GM10266 (cell line): ENCODE results near the gene ZNF84.
A peak's percentile ranks its signal among the peaks of the same experiment; 100 is the strongest.

ENCODE experiments used
- DNase-seq: peaks from one replicate; pipeline ENCODE4 v3.0.0; 2012; ENCODE audit errors: extremely low spot score
- TF ChIP-seq, protein P1 (sequence below): IDR thresholded peaks from 2 replicates; pipeline ENCODE4 v1.5.1; 2012; ENCODE audit warnings: mild to moderate bottlenecking, low read depth; ENCODE audit not compliant: control insufficient read depth, insufficient read depth; ENCODE audit errors: missing control alignments

The ZNF84 gene

DNA sequence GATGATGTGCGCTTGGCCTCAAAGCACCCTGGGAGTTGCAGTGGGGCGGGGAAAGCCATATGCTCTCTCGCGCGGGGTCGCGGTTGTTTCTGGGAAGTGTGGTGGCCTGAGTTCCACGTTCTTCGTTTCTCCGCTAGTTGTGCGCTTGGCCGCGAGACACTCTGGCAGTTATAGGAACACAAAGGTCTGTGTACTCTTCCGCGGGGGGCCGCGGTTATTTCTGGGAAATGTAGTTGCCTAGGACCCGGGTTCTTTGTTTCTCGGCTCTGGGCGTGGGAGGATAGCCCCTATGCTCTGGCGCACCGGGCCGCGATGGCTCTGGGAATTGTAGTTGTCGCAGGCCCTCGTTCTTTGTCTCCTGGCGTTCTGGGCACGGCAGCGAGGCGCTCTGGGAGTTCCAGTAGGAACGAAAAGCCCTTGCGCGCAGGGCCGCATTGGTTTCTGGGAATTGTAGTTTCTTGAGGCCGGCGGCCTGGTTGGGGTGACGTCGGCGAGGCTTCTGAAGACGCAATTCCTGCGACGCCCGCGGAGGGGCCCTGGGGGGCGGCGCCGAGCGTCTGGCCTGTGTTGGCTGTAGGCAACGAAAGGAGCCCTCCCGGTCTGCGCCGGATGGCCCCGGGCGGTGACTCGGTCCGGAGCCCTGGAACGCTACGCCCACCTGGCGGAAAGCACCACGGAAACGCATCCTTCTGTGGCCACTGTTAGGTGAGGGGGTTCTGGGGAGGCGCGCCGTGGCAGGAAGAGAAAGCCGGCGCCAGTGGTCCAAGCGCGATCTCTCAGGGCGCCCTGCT, 43.3 kb downstream of the ZNF84 start, which contains the start of gene ZNF140:
TSS of gene ZNF140 (plus strand) at position 556 of the 791 bp plus-strand sequence. CDS start 398 bp downstream, outside the sequence.
- DNase-seq, result peak; percentile 85
- TF ChIP-seq, protein P1, sequence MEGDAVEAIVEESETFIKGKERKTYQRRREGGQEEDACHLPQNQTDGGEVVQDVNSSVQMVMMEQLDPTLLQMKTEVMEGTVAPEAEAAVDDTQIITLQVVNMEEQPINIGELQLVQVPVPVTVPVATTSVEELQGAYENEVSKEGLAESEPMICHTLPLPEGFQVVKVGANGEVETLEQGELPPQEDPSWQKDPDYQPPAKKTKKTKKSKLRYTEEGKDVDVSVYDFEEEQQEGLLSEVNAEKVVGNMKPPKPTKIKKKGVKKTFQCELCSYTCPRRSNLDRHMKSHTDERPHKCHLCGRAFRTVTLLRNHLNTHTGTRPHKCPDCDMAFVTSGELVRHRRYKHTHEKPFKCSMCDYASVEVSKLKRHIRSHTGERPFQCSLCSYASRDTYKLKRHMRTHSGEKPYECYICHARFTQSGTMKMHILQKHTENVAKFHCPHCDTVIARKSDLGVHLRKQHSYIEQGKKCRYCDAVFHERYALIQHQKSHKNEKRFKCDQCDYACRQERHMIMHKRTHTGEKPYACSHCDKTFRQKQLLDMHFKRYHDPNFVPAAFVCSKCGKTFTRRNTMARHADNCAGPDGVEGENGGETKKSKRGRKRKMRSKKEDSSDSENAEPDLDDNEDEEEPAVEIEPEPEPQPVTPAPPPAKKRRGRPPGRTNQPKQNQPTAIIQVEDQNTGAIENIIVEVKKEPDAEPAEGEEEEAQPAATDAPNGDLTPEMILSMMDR, result peak; percentile 7

DNA sequence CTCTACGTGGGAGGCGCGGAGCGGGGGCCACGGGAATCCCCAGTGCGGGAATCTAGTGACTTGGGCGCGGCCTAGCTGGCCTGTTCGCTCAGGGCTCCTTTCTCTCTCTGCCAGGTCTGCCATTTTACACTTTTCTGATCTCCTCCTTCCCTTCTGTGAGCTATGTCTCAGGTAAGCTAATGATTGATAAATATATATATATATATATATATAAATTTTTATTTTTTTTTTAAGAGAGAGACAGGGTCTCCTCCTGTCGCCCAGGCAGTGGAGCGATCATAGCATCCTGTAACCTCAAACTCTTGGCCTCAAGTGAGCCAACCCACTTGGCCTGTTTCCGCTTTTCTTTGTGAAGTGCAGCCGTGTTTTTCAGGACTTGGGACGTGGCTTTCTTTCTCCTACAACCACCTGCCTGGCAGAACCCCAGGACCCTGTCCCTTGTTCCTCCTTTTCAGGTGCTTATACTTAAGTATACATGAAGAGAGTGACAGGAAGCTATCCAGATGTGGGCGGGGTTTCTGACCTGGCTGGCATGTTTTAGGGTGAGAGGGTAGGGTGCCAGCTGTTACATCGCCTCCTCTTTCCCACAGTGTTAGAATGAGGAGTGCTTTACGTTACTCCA, 44.0 kb downstream of the ZNF84 start:
- DNase-seq, result no peak
- TF ChIP-seq, protein P1, result no peak

DNA sequence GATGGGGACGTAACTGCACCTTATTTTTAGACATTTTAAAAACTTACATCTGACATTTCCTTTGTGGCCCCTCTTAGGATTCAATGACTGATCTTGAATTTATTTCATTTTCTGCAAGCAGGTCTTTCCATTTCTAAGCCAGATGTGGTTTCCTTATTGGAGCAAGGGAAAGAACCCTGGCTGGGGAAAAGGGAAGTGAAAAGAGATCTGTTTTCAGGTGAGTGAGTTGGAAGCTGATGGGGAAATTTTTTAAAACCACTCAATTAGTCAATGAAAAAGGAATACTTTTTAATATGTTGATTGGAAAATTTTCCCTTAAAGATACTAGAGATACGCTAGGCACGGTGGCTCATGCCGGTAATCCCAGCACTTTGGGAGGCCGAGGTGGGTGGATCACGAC, 46.0 kb downstream of the ZNF84 start:
- TF ChIP-seq, protein P1, result no peak
- DNase-seq, result no peak

DNA sequence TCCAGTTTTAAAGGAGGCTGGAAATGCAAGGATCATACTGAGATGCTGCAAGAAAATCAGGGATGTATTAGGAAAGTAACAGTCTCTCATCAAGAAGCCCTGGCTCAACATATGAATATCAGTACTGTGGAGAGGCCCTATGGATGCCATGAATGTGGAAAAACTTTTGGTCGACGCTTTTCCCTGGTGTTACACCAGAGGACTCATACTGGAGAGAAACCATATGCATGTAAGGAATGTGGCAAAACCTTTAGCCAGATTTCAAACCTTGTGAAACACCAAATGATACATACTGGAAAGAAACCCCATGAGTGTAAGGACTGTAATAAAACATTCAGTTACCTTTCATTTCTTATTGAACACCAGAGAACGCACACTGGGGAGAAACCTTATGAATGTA, 68.3 kb downstream of the ZNF84 start:
- TF ChIP-seq, protein P1, result no peak
- no peak for DNase-seq

DNA sequence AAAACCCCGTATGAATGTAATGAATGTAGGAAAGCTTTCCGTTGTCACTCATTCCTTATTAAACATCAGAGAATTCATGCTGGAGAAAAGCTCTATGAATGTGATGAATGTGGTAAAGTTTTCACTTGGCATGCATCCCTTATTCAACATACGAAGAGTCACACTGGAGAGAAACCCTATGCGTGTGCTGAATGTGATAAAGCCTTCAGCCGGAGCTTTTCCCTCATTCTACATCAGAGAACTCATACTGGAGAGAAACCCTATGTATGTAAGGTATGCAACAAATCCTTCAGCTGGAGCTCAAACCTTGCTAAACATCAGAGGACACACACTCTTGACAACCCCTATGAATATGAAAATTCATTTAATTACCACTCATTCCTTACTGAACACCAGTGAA, 68.9 kb downstream of the ZNF84 start:
- no peak for DNase-seq
- TF ChIP-seq, protein P1, result no peak

DNA sequence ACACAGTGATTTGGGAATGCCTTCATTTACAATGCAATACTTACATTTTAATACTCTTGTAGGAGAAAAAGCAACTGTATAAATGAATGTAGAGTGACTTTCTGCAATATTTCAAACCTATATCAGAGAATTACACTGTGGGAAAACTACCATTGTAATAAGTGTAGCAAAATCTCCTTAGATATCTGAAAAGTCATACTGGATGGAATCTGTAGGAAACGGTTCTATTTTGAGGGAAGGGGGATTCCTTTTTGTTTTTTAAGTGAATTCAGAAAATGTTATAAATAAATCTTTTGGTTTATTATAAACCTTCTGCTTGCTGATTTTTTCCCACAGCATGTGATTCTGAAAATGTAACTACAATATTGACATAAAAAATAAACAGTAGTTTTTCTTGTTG, 69.8 kb downstream of the ZNF84 start:
- TF ChIP-seq, protein P1, result no peak
- no peak for DNase-seq

DNA sequence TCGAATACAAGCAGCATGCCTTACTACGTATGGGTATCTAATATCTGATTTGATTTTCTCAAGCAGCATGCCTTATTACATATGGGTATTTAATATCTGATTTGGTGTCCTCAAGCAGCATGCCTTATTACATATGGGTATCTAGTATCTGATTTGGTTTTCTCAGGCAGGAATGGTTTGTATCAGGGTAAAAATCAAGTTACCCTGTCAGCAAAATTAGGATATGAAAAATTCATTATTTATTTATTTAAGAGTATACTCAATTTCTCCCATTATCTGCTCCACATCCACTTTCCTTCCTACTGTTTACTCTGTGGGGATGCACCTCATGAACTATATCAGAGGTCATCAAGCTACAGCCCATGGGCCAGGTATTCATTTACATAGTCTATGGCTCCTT, 70.8 kb downstream of the ZNF84 start:
- no peak for DNase-seq
- TF ChIP-seq, protein P1, result no peak
